GM21526 (cell line): ENCODE results near the gene COL6A6.

Experiments
- ATAC-seq: cut with Tn5 transposase; IDR thresholded peaks from one replicate; pipeline ENCODE4 v1.9.1; 2021; ENCODE audit warnings: moderate library complexity; ENCODE audit not compliant: unreplicated experiment, low FRiP score

The COL6A6 gene

DNA sequence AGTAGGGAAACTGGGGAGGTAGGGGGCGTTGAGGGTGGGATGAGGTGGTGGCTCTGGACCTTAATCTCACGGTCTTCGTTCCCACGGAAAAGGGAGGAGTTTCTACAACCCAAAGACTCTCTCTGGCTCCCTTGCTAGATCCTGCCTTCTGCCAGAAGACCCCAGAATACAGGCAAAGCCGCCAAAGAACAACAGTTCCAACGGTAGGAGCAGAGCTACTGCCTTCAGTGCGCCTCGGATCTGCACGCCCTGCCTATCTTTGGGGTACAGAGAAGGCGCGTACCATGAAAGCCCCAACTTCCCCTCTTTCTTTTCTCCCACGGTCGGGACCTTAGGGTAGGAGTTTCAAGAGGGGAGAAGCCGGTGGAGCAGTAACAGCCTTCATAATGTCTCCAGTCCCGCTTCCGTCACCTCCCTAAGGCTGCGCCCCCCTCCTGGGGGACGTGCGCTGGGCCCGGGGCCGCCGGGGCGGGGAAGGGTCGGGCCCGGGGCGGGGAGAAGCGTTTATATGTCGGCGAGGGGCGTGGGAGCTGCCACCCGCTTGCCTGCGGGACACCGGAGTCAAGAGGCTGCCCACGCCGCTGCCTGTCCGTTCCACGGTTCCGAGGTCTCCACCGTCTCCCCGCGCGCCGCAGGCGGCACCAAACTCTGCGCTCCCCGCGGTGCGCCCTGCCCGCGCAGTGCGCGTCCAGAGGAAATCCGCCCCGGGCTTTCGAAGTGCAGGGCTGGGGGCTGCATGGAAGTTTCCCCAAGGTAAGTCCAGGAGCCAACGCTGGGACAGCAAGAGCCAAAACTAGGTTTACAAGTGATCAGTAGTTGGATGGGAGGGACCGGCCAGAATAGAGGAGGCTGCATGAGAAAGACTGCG is at the start of gene COL6A6:
Gene COL6A6 (plus strand): TSS at position 533 of the 868 bp plus-strand sequence. CDS start 43,188 bp downstream, outside the sequence.
- no peak for ATAC-seq

- ATAC-seq = no peak
Observed at GRCh38 chr3:130468311-130468710, 48.7 kb upstream of the COL6A6 start.

- ATAC-seq = no peak
Observed at GRCh38 chr3:130470126-130470525, 46.9 kb upstream of the COL6A6 start.

GRCh38 chr3:130473416-130473815 is 43.6 kb upstream of the COL6A6 start:
- ATAC-seq = no peak

- no peak for ATAC-seq
Observed at GRCh38 chr3:130480736-130481135, 36.2 kb upstream of the COL6A6 start.

DNA sequence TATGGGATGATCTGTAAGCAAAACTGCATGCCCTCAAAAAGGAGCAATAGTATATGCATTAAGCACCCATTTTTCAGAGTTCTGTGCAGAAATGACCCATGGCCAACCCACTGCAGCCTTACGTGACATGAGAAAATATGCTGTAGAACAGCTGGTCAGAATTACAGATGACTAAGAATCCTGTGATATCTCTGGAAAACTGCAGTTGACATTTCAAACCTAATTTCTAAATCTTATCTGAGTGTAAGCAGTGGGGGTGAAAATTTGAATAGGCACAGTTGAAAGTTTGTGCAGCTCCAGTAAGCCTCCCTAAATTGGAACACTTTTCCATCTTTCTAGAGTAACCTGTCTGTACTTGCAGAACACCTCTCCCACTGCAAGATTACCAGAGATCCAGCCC is 28.7 kb upstream of the COL6A6 start:
- ATAC-seq = no peak

DNA sequence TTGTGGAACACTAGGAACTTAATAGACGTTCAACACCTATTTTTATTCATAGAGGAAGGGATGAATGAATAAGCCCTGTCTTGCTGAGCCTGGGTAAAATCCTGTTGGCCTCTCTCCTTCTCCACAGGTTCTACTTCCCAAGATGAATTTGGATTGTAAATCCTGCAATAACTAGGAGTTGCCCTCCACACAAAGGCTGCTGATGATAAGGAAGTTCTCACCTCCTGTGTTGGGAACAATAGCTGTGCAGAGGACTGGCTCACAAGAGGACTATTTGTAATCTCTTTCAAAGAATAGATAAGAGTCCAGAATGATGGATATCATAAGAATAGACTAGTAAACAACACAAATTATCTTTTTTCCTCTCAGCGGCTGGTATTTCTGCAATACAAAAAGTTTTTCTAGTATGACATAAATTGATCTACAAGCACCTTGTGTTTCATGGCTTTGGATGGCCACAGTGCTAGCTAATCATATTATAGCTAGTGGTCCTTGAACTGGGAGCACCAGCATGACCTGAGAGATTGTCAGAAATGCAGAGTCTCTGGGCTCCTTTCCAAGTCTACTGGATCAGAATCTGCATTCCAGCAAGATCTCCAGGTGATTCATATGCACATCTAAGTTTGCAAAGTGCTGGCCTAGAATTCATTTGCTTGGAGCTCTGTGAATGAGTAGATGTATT is 28.1 kb upstream of the COL6A6 start:
- no peak for ATAC-seq

DNA sequence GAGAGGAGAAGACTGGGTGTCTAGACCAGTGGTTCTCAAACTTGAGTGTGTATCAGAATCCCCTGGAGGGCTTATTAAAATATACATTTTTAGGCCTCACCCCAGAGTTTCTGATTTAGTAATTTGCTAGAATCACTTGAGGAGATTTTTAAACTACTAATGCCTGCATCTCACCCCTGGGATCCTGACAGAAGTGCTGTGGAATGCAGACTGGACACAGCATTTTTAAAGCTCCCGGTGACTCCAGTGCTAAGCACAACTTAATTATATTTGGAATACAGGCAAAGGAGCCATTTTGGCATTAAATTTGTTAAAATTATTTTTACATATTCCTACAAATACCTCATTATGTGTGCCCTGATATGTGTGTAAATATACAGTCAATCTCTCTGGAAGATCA is 26.7 kb upstream of the COL6A6 start:
- no peak for ATAC-seq

GRCh38 chr3:130491431-130491830 is 25.5 kb upstream of the COL6A6 start:
- no peak for ATAC-seq

- ATAC-seq = no peak
Observed at GRCh38 chr3:130504701-130505100, 12.3 kb upstream of the COL6A6 start.

DNA sequence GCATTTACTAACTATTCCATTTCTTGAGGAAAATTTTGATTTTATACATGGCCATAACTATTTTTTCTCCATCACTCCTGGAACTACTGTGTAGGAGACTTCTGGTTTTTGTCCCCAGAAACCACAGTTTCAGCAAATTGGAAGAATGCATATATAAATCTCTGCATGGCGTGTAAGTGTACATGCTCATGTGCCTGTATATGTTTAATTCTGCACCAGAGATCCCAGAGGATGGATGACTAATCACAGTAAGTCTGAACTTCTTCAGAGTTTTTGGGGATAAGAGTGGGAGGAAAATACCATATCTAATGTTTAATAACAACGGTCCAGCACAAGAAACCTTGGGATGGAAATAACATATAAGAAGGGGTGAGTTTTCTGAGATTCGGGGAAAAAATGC is 10.9 kb upstream of the COL6A6 start:
- no peak for ATAC-seq

DNA sequence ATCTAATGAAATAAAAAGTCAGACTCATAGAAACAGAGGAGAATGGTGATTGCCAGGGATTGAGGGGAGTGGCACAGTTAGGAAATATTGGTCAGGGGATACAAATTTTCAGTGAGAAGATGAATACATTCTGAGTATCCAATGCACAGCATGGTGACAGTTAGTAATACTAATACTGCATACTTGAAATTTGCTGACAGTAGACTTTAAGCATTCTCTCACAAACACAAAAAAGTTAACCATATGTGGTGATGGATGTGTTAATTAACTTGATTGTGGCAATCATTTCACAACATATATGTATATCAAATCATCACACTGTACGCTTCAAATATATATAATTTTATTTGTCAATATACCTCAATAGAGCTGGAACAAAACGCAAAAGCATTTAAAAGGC is 9.2 kb upstream of the COL6A6 start:
- ATAC-seq = no peak

DNA sequence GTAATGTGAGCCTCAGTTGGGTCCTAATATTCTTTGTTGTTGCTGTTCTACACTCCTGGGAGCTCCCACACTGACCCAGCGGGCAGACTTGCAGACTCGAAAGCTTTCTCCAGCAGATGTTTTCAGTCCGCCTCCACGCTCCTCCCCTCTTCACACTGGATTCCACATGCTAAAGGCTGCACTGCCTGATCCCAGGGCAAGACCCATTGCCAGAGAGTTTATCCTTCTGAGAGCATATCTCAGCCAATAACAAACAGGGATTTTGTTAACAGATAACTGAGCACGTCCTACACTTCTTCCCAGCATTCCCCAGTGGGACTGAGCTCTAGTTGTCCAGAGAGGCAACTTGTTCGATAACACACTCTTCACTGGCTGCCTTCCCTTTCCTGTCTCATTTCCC is 8.0 kb upstream of the COL6A6 start:
- ATAC-seq = no peak

- no peak for ATAC-seq
Observed at GRCh38 chr3:130514681-130515080, 2.3 kb upstream of the COL6A6 start.

DNA sequence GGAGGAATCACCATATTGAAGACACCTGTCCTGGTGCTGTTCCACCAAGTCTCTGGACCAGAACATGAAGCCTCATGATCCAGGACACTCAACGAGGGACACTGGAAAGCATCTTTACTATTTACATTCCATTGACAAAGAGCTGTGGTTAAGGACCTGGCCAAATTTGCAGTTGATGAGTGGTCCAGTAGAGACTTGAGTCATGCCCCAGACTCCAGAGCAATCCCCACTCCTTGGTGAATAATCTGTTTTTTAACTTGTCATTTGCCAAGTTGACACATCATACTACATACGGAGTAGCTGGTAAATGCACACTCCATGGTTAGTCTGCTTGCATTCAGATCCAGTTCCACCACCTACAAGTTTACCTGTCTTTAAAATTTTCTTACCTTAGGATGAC is 1.2 kb upstream of the COL6A6 start:
- ATAC-seq = no peak

- ATAC-seq = no peak
Observed at GRCh38 chr3:130517602-130518001, 625 bp downstream of the COL6A6 start.

DNA sequence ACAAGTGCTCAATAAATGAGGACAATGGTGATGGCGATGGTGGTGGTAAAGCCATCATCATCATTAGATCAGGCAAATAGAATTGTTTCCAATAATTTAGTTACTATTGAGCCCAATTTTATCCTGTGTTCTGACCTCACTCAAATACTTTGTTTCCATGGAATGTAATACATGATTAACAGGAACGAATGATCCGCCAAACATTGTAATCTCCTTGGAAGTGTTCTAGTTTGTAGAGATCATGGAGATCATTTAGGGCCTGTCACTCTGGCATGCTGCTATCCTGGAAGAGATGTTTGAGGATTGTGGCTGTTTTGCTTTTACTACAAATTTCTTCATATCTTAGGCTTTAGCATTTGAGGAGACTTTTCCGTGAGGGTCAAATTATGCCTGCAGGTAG is 2.8 kb downstream of the COL6A6 start:
- no peak for ATAC-seq

DNA sequence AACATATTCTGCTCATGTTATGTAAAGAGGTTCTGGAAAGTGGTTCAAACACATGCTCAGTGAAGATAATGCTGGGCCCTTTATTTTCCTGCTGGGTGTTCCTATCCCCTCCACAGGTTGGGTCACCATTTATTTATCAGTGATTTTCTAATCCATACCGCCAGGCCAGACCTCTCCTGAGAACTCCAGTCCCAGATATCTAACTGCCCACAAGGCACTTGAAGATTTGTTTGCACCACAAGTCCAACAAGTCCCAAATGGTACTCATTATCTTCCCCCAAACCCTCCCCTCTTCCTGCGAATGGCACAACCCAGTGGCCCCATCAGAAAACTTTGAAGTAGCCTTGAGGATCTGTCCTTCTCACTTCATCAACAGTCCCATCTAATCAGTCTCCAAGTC is 5.4 kb downstream of the COL6A6 start:
- ATAC-seq = no peak

- no peak for ATAC-seq
Observed at GRCh38 chr3:130527426-130527825, 10.4 kb downstream of the COL6A6 start.

DNA sequence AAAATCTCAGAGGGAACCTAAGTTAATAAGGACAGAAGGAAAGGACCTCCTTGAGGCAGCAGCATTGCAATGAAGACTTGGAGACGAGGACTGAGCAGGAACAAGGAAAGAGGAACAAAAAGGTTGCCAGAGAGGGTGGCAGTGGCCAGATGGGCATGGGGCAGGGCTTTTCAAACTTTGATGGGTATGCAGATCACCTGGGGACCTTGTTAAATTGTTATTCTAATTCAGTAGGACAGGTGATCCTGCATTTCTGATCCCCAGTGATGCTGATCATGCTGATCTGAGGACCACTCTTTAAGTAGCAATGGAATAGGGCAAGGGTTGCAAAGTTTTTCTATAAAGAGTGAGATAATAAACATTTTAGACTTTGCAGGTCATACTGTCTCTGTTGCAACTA is 11.1 kb downstream of the COL6A6 start:
- no peak for ATAC-seq

- ATAC-seq = no peak
Observed at GRCh38 chr3:130529486-130530215, 12.7 kb downstream of the COL6A6 start.
